Measurements from ENCODE around the gene SLC38A2. TPM values are rescaled to one million over a fixed set of nuclear protein-coding genes. Genes with fewer than 3 reads are reported as not detected.
"Not testable (repeated sequence)": the region's sequence is repeated elsewhere in the genome, so short reads cannot be mapped to it uniquely, and the experiment has no call there.

SLC38A2 gene
- total RNA-seq (2014; rRNA removed; shearing (Covaris generic)): 246 and 317 TPM in 2 replicates

GRCh38 chr12:46372544-46373300 is at the start of gene SLC38A2:
TSS of gene SLC38A2 (minus strand) at chr12:46372773. CDS start at chr12:46371293, 1,480 bp downstream.
- DNase-seq (ENCODE audit: low read depth): peak; percentile 92

GRCh38 chr12:46419675-46420074 is 47.1 kb upstream of the SLC38A2 start:
- DNase-seq (ENCODE audit: low read depth): no peak

GRCh38 chr12:46415552-46415951 is 43.0 kb upstream of the SLC38A2 start:
- no peak for DNase-seq (ENCODE audit: low read depth)

GRCh38 chr12:46414591-46415268 is 42.2 kb upstream of the SLC38A2 start:
- DNase-seq (ENCODE audit: low read depth): no peak

DNA sequence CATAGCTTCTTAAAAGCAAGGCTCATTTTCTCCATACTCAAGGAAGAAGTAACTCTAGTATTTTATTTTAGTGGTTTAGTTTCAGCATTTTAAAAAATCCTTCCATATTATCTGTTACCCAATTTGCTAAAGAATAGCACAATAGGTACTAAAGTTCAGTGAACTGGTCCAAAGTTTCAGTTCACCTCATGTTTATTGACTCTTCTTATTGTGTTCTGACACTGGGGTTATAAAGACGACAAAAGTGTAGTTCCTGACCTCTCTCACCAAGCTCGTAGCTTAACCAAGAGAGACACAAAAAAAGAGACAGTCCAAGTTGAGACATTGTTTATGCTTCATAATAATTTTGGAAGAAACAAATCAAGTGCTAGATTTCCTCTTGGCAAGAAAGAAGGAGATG is 40.8 kb upstream of the SLC38A2 start:
- DNase-seq (ENCODE audit: low read depth): no peak

- no peak for DNase-seq (ENCODE audit: low read depth)
Measured at GRCh38 chr12:46412857-46413256, 40.3 kb upstream of the SLC38A2 start.

- no peak for DNase-seq (ENCODE audit: low read depth)
Measured at GRCh38 chr12:46410495-46410894, 37.9 kb upstream of the SLC38A2 start.

DNA sequence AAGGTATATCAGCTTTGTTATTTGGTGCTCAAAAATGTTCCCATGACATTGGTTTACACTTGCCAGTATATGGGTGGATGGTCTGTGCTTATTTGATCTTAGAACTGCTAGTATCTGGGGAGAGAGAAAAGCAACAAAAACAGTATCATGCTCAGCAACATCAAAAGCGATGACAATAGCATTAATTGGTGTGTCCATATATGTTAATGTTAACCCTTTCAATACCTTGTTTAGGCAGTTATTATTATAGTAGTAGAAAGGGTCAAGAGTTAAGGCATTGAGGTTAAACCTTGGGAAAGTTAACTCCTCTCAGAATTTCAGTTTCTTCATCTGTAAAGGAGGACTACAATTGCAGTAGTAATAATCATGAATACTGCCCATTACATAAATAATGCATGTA is 37.4 kb upstream of the SLC38A2 start:
- no peak for DNase-seq (ENCODE audit: low read depth)

- no peak for DNase-seq (ENCODE audit: low read depth)
Measured at GRCh38 chr12:46409342-46409741, 36.8 kb upstream of the SLC38A2 start.

GRCh38 chr12:46408441-46408840 is 35.9 kb upstream of the SLC38A2 start:
- DNase-seq (ENCODE audit: low read depth): no peak

- DNase-seq (ENCODE audit: low read depth): no peak
Measured at GRCh38 chr12:46407361-46407760, 34.8 kb upstream of the SLC38A2 start.

- no peak for DNase-seq (ENCODE audit: low read depth)
Measured at GRCh38 chr12:46406352-46407027, 33.9 kb upstream of the SLC38A2 start.

DNA sequence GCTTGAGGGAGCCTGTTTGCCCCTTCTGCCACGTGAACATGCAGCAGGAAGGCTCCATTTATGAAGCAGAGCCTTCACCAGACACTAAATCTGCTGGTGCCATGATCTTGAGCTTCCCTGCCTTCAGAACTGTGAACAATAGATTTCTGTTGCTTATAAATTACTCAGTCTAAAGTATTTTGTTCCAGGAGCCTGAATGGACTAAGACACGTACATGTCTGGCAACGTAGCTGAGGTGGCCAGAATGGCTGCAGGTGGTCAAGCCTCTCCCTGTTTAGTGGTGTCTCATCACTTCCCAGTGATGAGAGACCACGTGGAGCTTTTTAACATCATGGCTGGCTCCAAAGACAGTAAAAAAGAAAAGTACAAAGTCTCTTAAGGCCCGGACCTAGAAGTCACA is 32.2 kb upstream of the SLC38A2 start:
- DNase-seq (ENCODE audit: low read depth): no peak

DNA sequence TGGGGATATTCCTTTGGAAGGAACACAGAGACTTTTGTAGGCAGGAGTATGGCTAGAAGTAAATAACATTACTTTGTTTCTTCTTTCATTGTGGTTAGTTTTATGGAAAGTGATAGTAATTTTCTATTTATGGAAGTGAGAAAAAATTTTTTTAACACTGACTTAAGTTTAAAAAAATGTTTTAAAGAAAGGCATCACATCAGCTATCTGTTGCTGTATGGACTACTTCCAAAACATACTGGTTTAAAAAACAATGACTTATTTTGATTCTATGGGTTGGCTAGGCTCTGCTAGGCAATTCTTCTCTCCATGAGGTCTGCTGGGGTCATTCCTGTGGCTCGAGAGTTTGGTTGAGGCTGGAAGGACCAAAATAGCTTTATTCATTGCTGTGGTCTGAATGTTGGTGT is 31.7 kb upstream of the SLC38A2 start:
- peak; percentile 71 for DNase-seq (ENCODE audit: low read depth)

DNA sequence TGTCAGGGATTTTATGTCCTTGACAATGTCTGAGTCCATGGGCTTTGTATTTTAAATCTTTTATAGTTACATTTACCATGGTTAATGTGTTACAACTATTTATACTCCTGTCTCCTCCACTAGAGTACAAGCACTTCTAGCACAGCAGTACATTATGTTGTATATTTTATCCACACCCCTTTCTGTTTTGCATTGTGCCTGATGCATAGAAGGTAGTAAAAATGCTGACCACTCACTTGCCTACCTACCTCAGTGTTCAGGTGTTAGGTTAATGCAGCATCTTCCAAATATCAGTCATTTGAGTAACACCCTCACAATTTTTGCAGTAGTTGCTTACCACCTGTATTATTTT is 31.1 kb upstream of the SLC38A2 start:
- DNase-seq (ENCODE audit: low read depth): no peak

DNA sequence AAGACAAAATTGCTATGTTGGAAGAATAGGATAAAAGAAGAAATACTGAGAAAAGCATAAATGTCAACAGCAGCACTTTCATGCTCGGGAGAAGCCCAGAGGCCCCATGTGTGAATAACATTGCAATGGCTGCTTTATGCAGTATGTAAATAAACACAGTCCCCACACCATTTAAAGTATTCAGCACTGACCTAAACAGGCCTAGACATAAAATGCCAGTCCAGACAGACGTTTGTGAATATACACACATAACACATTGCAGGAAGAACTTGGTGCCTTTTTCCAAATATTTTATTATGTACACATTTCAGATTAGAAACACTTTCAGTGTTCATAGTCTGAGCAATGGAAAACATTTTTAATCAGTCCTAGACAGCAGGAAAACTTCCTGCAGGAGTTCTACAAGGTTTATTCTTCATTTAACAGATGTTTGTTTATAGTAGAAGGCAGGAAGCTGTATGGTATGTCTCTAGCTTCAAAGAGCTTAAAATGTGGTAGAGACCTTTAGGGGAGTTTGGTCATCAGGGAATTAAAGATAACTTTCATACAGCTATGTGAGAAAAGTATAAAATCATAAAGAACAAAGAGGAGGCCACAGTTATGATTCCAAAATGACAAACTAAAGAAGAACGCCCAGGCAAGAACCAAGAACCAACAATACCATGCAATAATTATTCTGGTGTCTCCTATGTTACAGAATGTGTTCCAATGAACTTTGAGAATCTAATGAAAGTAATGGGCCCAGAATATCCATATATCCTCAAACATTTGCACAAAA is 30.6 kb upstream of the SLC38A2 start:
- peak; percentile 36 for DNase-seq (ENCODE audit: low read depth)

GRCh38 chr12:46402451-46402850 is 29.9 kb upstream of the SLC38A2 start:
- peak; percentile 88 for DNase-seq (ENCODE audit: low read depth)

DNA sequence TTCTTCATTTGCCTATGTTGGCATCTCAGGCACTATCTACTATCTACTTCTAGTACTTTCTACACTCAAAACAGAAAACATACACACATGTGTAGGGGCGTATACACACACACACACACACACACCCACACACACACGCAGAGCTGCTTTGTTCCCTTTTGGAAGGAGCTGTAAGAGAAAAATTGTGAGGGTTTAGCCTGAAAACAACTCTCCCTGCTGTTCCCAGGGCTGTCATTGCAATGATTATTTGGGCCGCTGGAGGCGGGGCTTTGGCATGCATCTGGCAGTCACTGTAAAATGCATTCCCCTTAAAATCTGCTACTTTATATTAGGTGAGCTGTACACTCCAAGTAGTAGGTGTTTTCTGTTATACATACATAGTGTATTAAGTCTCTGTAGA is 29.1 kb upstream of the SLC38A2 start:
- peak; percentile 33 for DNase-seq (ENCODE audit: low read depth)

DNA sequence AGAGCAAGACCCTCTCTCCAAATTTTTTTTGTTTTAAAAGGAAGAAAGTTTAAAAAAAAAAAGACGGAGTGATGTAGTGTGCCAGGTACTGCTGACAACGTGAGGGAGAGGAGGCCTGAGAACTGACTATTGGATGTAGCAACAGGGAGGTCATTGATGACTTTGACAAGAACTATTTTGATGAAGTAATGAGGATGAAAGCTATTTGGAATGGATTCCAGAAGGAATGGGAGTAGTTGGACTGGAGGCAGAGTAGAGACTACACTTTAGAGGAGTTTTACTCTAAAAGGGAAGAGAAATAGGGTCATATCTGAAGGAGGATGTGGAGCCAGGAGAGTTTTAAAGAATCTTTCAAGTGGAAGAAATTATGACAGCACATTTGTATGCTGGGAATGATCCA is 27.8 kb upstream of the SLC38A2 start:
- DNase-seq (ENCODE audit: low read depth): no peak

GRCh38 chr12:46399461-46400248 is 27.1 kb upstream of the SLC38A2 start:
- DNase-seq (ENCODE audit: low read depth): not testable (repeated sequence)

GRCh38 chr12:46396826-46397225 is 24.3 kb upstream of the SLC38A2 start:
- no peak for DNase-seq (ENCODE audit: low read depth)

Measured in RPMI7951 (cell line).